Islet precursor cell (in vitro differentiated cells): Measurements from ENCODE around the gene CCNL1.

Experiments used
- DNase-seq: peaks from one replicate; pipeline ENCODE4 v3.0.0-alpha.2; 2018

Gene CCNL1

DNA sequence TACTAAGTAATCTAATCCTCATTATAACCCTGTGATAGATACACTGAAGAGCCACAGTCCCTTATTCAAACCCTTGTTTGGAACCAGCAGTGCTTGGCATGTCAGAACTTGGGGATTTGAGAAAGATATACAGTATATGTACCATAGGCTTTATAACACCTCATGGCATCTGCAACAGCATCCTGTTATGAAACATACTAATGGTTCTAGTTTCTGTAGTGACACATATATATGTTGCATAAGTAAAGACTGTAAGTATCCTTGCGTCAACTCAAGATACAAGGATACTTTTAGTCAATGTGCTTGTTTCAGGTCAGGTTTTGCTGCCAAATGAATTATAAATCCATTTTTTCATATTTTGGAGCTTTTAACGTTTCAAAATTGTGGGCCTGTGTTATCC, 58.5 kb downstream of the CCNL1 start:
- no peak for DNase-seq

DNA sequence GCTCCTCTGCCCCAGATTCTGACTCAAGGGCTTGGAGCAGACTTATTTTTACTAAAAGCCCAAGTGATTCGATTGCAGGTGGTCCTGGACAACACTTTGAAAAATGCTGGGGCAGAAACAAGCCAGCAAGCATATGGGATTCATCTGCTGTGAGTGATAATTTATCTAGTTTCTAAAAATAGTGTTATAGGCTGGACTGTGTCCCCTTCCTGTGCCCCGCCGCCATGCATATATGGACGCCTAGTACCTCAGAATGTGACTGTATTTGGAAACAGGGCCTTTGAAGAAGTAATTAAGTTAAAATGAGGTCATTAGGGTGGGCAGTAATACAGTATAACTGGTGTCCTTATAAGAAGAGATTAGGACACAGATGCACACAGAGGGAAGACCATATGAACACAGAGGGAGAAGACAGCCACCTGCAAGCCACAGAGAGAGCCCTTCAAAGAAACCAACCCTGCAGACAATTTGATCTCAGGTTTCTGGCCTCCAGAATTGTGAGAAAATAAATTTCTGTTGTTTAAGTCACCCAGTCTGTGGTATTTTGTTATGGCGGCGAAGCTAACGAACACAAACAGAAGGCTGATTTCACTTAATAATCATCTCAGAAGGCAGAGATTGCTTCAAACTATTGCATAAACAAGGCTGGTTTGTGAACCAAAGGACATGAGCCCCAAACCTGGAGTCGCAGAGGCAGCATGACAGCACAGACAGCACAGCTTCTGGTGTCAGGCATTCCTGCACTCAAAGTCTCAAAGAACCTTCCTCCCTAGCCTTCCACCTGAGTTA, 59.1 kb downstream of the CCNL1 start:
- DNase-seq, result no peak

DNA sequence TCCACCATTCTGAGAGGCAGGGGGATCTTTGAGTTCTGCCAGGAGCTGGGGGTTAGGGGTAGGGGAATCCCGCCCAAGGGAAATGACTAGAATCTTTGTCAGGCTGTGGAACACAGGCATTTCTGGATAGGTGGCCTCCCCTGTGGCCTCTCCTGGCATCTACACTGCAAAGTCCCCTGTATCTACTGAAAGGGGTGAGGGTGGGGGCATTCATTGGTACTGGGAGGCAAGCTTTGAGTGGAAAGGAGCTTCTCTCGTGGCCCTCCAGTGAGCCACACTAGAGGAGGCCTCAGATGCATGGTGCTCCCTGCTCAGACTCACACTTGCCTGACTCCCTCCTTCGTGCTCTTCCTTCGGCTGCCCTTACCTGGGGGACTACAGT, 59.9 kb downstream of the CCNL1 start:
- no peak for DNase-seq

DNA sequence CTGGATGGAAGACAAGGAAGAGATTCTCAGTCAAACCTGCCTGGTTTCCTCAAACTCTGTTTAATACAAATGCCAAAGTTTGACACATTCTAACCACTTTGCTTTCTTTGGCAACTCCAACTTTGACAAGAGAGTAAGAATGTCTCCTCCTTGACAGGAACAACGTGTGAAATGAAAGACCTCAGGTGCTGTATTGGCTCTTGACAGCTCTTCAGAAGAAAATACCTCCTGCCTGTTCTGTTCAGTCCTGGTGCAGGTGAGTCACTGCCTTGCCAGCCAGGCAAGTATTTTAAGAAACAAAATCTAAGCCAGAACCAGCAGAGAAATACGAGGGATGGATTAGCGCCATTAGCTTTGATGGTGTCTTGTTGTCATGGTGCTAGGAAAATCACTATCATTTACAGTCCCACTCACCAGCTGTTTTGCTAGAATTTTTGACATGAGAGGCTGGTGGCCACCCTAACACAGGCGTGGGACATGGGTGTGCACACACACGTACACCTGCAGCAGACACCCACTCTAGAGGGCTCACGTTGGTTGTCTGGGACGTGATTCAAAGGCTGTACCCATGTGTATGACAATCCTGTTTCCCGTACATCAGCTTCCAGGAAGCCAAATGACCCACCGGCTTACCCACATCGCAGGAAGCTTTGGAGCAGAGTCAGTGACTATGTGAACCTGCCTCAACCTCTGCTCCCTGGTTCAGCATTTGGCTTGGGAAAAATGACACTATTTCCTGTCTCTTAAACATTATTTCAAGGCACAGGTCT, 60.4 kb downstream of the CCNL1 start:
- DNase-seq, result no peak

DNA sequence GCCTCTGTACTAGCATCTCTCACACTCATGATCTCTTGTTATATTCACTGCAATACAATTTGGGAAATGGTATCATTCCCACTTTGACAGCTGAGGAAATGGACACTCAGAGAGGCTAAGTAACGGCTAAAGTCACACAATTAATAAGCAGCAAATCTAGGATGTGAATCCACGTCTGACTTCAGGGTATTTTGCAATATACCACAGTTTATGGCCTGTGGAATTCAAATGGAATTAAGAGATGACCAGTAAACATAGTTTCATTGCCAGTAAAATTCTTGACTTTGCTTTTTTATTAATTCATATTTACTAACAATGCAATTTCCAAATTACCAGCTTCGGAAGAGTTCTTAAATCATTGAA, 61.1 kb downstream of the CCNL1 start:
- no peak for DNase-seq

DNA sequence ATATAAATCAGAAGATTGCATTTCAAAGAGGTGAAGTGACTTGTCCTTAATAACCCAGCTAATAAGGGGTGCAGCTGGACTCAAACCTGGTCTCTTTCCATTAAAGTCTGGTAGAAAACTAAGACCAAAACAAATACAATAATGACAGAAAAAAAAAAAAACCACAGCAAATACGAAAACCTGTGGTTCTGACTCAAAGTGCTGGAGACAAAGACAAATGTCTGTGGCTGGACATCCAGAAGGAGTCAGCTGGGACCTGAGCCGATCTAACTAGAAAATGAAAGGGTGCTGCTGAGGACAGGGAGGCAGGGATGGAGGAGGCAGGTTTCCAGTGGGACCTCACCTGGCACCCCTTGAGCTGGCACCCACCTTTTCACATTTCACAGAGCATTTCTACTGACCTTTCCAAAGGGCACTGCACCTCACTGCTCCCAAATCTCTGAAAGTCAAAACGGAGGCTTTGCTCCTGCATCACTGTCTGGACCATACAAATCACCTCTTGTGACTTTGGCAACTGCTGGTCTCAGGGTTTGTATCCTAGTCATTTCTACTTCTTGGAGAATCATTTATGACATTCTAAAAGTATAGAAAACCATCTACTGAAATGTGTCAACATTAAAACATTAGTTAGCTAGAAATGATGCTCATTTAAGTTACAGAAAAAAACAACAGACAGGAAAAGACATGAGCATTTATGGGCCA, 61.7 kb downstream of the CCNL1 start:
- DNase-seq, result no peak
